ENCODE measurements around the gene SHROOM3. TPM values are rescaled to one million over a fixed set of nuclear protein-coding genes. Genes with fewer than 3 reads are reported as not detected.

The SHROOM3 gene
- total RNA-seq, 2 donors from 2014 or later, result 18.1 to 21.8 TPM

DNA sequence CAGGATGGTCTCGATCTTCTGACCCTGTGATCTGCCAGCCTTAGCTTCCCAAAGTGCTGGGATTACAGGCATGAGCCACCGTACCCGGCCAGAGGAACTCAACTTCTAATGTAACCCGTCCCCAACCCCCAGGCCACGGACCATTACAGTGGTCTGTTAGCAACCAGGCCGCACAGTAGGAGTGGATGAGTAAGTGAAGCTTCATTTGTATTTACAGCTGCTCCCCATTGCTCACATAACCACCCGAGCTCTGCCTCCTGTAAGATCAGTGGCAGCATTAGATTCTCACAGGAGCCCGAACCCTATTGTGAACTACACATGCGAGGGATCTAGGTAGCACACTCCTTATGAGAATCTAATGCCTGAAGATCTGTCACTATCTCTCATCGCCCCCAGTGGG is 119.6 kb downstream of the SHROOM3 start:
- peaks cover 3% of the 10 kb centered on the region for H3K4me1 ChIP-seq (ENCODE audit: control insufficient read depth, insufficient read depth, low read length)
- TF ChIP-seq, protein P1, sequence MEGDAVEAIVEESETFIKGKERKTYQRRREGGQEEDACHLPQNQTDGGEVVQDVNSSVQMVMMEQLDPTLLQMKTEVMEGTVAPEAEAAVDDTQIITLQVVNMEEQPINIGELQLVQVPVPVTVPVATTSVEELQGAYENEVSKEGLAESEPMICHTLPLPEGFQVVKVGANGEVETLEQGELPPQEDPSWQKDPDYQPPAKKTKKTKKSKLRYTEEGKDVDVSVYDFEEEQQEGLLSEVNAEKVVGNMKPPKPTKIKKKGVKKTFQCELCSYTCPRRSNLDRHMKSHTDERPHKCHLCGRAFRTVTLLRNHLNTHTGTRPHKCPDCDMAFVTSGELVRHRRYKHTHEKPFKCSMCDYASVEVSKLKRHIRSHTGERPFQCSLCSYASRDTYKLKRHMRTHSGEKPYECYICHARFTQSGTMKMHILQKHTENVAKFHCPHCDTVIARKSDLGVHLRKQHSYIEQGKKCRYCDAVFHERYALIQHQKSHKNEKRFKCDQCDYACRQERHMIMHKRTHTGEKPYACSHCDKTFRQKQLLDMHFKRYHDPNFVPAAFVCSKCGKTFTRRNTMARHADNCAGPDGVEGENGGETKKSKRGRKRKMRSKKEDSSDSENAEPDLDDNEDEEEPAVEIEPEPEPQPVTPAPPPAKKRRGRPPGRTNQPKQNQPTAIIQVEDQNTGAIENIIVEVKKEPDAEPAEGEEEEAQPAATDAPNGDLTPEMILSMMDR (conservative IDR thresholded peaks at IDR 0.05), result no peak
- Mint-ChIP-seq H3K9me3 (peaks cover 9% of the 10 kb centered on the region), H3K4me1 (peaks cover 12% of the 10 kb centered on the region), H3K27me3 (ENCODE audit: insufficient read depth) (no peaks in the 10 kb centered on the region), H3K4me3 (no peak overlapping the region), H3K27ac (no peak overlapping the region), H3K36me3 (ENCODE audit: low read depth) (no peaks in the 10 kb centered on the region)
- WGBS, 2 experiments (ENCODE audit: insufficient coverage in 1 of 2, insufficient read length in 1 of 2), result 94% methylated on average over 8 to 10 of the region's 10 CpGs
- no peaks in the 10 kb centered on the region for H3K36me3 ChIP-seq (ENCODE audit: control insufficient read depth, insufficient read depth, low read length)
- no peak overlapping the region for H3K9ac ChIP-seq (ENCODE audit: extremely low read depth, low read length, poor library complexity, severe bottlenecking)
- H3K9me3 ChIP-seq (ENCODE audit: control insufficient read depth, low read length), result no peaks in the 10 kb centered on the region
- no peak for DNase-seq
- no peak overlapping the region for H3K27ac ChIP-seq (ENCODE audit: low read depth, low read length)
- no peaks in the 10 kb centered on the region for H3K27me3 ChIP-seq (ENCODE audit: control insufficient read depth, insufficient read depth, low read length, poor library complexity, severe bottlenecking)
- H3K4me3 ChIP-seq (ENCODE audit: low read length), result no peak overlapping the region

DNA sequence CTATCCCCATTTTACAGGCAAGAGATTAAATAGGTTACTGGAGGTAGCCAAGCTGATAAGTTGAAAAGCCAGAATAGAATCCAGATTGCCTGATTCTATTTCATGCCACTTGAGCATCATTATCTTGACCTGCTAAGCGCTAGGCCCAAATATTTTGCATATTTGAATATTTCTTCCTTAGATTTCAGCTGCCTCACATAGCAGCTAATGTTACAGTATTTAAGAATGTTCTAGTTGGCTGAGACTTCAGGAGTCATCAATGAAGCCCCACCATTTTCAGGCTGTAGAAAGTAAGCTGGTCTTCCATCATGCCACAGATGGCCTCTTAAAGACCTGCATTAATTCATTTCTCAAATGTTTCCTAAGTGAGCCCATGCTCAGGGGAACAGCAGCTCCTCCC is 121.4 kb downstream of the SHROOM3 start:
- Mint-ChIP-seq H3K4me3 (no peak overlapping the region), H3K27ac (no peak overlapping the region), H3K36me3 (ENCODE audit: low read depth) (no peaks in the 10 kb centered on the region), H3K27me3 (ENCODE audit: insufficient read depth) (no peaks in the 10 kb centered on the region), H3K4me1 (peaks cover 16% of the 10 kb centered on the region), H3K9me3 (peaks cover 9% of the 10 kb centered on the region)
- 100% methylated on average over 1 of the region's 1 CpG for WGBS, 2 experiments (ENCODE audit: insufficient coverage in 1 of 2, insufficient read length in 1 of 2)
- Histone ChIP-seq H3K27me3 (ENCODE audit: control insufficient read depth, insufficient read depth, low read length, poor library complexity, severe bottlenecking) (no peaks in the 10 kb centered on the region), H3K27ac (ENCODE audit: low read depth, low read length) (no peak overlapping the region), H3K4me1 (ENCODE audit: control insufficient read depth, insufficient read depth, low read length) (peaks cover 3% of the 10 kb centered on the region), H3K4me3 (ENCODE audit: low read length) (no peak overlapping the region), H3K9ac (ENCODE audit: extremely low read depth, low read length, poor library complexity, severe bottlenecking) (no peak overlapping the region), H3K36me3 (ENCODE audit: control insufficient read depth, insufficient read depth, low read length) (no peaks in the 10 kb centered on the region), H3K9me3 (ENCODE audit: control insufficient read depth, low read length) (no peaks in the 10 kb centered on the region)
- DNase-seq, result no peak
- TF ChIP-seq, protein P1 (conservative IDR thresholded peaks at IDR 0.05), result no peak

DNA sequence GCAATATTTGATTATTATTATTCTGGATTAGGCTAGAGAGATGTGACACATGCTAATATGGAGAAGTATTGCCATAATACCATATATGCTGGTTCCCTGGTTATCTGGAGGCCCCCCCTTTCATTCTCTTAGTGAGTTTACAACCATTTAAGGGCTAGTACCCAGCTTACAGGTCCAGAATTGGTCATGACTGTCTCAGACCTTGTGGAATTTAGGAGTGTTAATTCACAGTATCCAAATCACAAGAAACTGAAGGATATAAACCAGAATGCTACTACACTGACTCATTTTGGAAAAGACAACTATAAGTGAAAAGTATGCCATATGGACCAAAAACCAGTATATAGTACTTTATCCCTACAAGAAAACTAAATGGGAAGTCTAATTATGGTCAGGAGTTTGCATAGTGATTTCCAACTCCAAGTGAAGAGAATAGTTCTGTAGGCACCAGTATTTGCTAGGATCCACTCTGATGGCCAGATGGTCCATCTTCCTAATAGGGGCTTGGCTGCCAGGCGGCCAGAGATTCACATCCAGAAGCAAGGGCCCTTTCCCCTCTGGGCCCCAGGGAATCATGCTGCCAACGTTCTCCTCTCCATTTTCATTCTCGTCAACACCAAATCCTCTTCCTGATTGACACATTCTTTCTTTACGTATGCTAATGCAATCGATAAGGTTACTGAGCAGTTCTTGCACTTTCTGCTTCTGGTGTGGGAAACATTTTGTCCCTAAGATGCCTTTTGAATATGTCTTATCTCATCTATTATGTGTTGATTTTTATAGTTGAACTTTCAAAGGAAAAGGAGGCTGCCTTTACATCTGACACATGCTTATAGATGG is 123.6 kb downstream of the SHROOM3 start:
- Histone ChIP-seq H3K36me3 (ENCODE audit: control insufficient read depth, insufficient read depth, low read length) (no peaks in the 10 kb centered on the region), H3K4me1 (ENCODE audit: control insufficient read depth, insufficient read depth, low read length) (peaks cover 3% of the 10 kb centered on the region), H3K27ac (ENCODE audit: low read depth, low read length) (peak overlapping the region; percentile 7), H3K27me3 (ENCODE audit: control insufficient read depth, insufficient read depth, low read length, poor library complexity, severe bottlenecking) (no peaks in the 10 kb centered on the region), H3K9ac (ENCODE audit: extremely low read depth, low read length, poor library complexity, severe bottlenecking) (no peak overlapping the region), H3K4me3 (ENCODE audit: low read length) (no peak overlapping the region), H3K9me3 (ENCODE audit: control insufficient read depth, low read length) (no peaks in the 10 kb centered on the region)
- 23 to 33% methylated on average over 3 to 5 of the region's 5 CpGs for WGBS, 2 experiments (ENCODE audit: insufficient coverage in 1 of 2, insufficient read length in 1 of 2)
- Mint-ChIP-seq H3K27me3 (ENCODE audit: insufficient read depth) (no peaks in the 10 kb centered on the region), H3K36me3 (ENCODE audit: low read depth) (no peaks in the 10 kb centered on the region), H3K9me3 (peaks cover 9% of the 10 kb centered on the region), H3K4me1 (peaks cover 19% of the 10 kb centered on the region), H3K4me3 (no peak overlapping the region), H3K27ac (no peak overlapping the region)
- no peak for DNase-seq
- TF ChIP-seq, protein P1 (conservative IDR thresholded peaks at IDR 0.05), result no peak

All from endodermal cell (in vitro differentiated cells).